PC-3 (cell line): ENCODE data around the gene TRIM56. TPM values are rescaled to one million over a fixed set of nuclear protein-coding genes. Genes with fewer than 3 reads are reported as not detected.
A peak's percentile ranks its signal among the peaks of the same experiment; 100 is the strongest.

Source experiments
- ATAC-seq: fragments of 200-7000 bp; cut with Tn5 transposase; 2 replicates; pipeline ENCODE4 v1.9.1; 2020; ENCODE audit warnings: mild to moderate bottlenecking, moderate library complexity
- BruUV-seq: library from RNA; stranded (reverse); fragments of 400-500 nt; replicated peaks from 2 replicates; lab custom pipeline; 2021; lab: Mats Ljungman, UMichigan
- CTCF ChIA-PET: fragments of 300-600 bp; sonication (Branson Sonifier 250); formaldehyde crosslinking; loops from one replicate; lab custom pipeline; 2022; ENCODE audit warnings: antibody characterized with exemption; lab: Charles Lee
- POLR2A ChIA-PET: fragments of 300-600 bp; sonication (Branson Sonifier 250); formaldehyde crosslinking; loops from one replicate; lab custom pipeline; 2022; ENCODE audit warnings: antibody characterized with exemption; ENCODE audit not compliant: unreplicated experiment; lab: Charles Lee
- DNase-seq: peaks from one replicate; pipeline ENCODE4 v3.0.0-alpha.2; 2015
- H2AFZ ChIP-seq: fragments of 300-600 bp; sonication (generic); 2 replicates; pipeline ENCODE4 v1.6.0; 2016; ENCODE audit warnings: antibody characterized with exemption, low read length
- H3F3A ChIP-seq: fragments of 300-600 bp; sonication (generic); one replicate; pipeline ENCODE4 v1.6.0; 2017; ENCODE audit warnings: antibody characterized with exemption, low read length, control low read depth, mild to moderate bottlenecking; ENCODE audit not compliant: unreplicated experiment
- H3K27ac ChIP-seq: fragments of 300-600 bp; sonication (generic); 2 replicates; pipeline ENCODE4 v1.5.1; 2016; ENCODE audit warnings: mild to moderate bottlenecking, low read length
- H3K27me3 ChIP-seq: fragments of 300-600 bp; sonication (generic); 2 replicates; pipeline ENCODE4 v1.6.1; 2016; ENCODE audit warnings: low read length, mixed read lengths
- H3K36me3 ChIP-seq: fragments of 300-600 bp; sonication (generic); 2 replicates; pipeline ENCODE4 v1.6.1; 2016; ENCODE audit warnings: low read depth, mixed run types, low read length, mixed read lengths
- H3K4me1 ChIP-seq: fragments of 300-600 bp; sonication (generic); 2 replicates; pipeline ENCODE4 v1.5.1; 2016; ENCODE audit warnings: low read length; ENCODE audit not compliant: insufficient read depth
- H3K4me2 ChIP-seq: fragments of 300-600 bp; sonication (generic); 2 replicates; pipeline ENCODE4 v1.6.0; 2016; ENCODE audit warnings: low read length
- H3K4me3 ChIP-seq: fragments of 300-600 bp; sonication (generic); 2 replicates; pipeline ENCODE4 v1.5.1; 2016; ENCODE audit warnings: mild to moderate bottlenecking, low read length, mixed read lengths
- H3K79me2 ChIP-seq: fragments of 300-600 bp; sonication (generic); 2 replicates; pipeline ENCODE4 v1.6.1; 2017; ENCODE audit warnings: low read length, mixed read lengths
- H3K9ac ChIP-seq: fragments of 300-600 bp; sonication (generic); 2 replicates; pipeline ENCODE4 v1.6.0; 2016; ENCODE audit warnings: mild to moderate bottlenecking, low read length
- H3K9me2 ChIP-seq: fragments of 300-600 bp; sonication (generic); replicated peaks from 2 replicates; pipeline ENCODE4 v1.6.1; 2016; ENCODE audit warnings: mixed run types, low read length, mixed read lengths
- H3K9me3 ChIP-seq: fragments of 300-600 bp; sonication (generic); 2 replicates; pipeline ENCODE4 v1.6.1; 2016; ENCODE audit warnings: low read length, mixed read lengths
- H4K20me1 ChIP-seq: fragments of 300-600 bp; sonication (generic); 2 replicates; pipeline ENCODE4 v1.6.1; 2016; ENCODE audit warnings: low read length, mixed read lengths
- EZH2 ChIP-seq: fragments of 300-600 bp; sonication (generic); IDR thresholded peaks from one replicate; pipeline ENCODE4 v1.6.1; 2017; ENCODE audit warnings: antibody characterized with exemption, mild to moderate bottlenecking, low read length; ENCODE audit not compliant: unreplicated experiment
- EZH2phosphoT487 ChIP-seq: fragments of 300-600 bp; sonication (generic); IDR thresholded peaks from 2 replicates; pipeline ENCODE4 v1.6.1; 2018; ENCODE audit warnings: mild to moderate bottlenecking, antibody characterized with exemption, low read length, borderline replicate concordance
- intact Hi-C: fragments of 100-400 bp; cut with micrococcal nuclease; formaldehyde crosslinking; loops from 2 replicates; pipeline ENCODE4 v1.9.0; 2023
- total RNA-seq: library from RNA; depleted of rRNA; stranded (reverse); fragments of >200 nt; gene quantifications from 2 replicates; pipeline ENCODE4 v1.2.3, GENCODE V29; 2014
- TF ChIP-seq, protein P1 (sequence below): fragments of 300-600 bp; sonication (generic); conservative IDR thresholded peaks from 2 replicates; pipeline ENCODE4 v1.5.1; 2017; ENCODE audit warnings: antibody characterized with exemption, low read depth, mild to moderate bottlenecking, low read length

TRIM56 gene
- total RNA-seq, 1 experiment from 2014 or later, result 10.6 TPM

DNA sequence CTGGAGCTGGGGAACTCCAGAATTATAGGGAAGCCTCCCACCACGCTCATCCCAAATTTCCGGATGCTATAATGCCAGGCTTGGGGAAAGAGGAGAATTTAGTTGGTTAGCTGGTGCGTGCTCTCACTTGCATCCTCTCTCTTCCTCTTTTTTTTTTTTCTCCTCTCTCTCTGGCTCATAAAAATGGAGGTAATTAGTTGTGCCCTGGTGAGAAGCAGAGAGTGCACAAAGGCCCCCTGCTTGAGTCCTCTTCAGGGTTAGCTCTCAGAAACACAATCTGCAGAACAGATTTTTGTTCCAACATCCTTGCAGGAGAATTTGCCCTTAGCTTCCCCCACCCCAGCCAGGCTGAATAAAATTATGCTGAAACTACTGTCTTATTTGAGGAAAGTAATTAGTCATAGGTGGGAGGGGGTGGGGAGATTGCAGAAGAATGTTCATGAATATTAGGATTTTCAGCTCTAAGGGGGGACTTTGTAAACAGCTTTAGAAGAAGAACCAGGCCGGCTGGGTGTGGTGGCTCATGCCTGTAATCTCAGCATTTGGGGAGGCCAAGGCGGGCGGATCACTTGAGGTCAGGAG, 49.2 kb downstream of the TRIM56 start:
- no peak overlapping the region for H3K9ac ChIP-seq
- TF ChIP-seq, protein P1, sequence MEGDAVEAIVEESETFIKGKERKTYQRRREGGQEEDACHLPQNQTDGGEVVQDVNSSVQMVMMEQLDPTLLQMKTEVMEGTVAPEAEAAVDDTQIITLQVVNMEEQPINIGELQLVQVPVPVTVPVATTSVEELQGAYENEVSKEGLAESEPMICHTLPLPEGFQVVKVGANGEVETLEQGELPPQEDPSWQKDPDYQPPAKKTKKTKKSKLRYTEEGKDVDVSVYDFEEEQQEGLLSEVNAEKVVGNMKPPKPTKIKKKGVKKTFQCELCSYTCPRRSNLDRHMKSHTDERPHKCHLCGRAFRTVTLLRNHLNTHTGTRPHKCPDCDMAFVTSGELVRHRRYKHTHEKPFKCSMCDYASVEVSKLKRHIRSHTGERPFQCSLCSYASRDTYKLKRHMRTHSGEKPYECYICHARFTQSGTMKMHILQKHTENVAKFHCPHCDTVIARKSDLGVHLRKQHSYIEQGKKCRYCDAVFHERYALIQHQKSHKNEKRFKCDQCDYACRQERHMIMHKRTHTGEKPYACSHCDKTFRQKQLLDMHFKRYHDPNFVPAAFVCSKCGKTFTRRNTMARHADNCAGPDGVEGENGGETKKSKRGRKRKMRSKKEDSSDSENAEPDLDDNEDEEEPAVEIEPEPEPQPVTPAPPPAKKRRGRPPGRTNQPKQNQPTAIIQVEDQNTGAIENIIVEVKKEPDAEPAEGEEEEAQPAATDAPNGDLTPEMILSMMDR, result no peak
- TF ChIP-seq EZH2, result no peak
- TF ChIP-seq EZH2phosphoT487, result no peak
- no TSS peak for BruUV-seq
- no peak for ATAC-seq
- peaks cover 7% of the 10 kb centered on the region for H3F3A ChIP-seq
- no peaks in the 10 kb centered on the region for H4K20me1 ChIP-seq
- CTCF ChIA-PET, result interaction anchor here (0.6 kb wide), 1 partner anchor 10 kb away, joined by 7 read pairs; no protein-coding TSS in a partner anchor
- POLR2A ChIA-PET, result interaction anchor here (0.6 kb wide), 2 partner anchors 13 to 38 kb away, joined by 3 to 6 read pairs; no protein-coding TSS in a partner anchor
- H3K36me3 ChIP-seq, result no peaks in the 10 kb centered on the region
- DNase-seq, result peak; percentile 28
- H3K9me2 ChIP-seq, result no peaks in the 10 kb centered on the region
- intact Hi-C loops, result loop anchor here (10.0 kb wide), 1 partner anchor 240 kb away; the partner anchor contains the start of gene ACHE
- no peaks in the 10 kb centered on the region for H3K27me3 ChIP-seq
- H3K4me2 ChIP-seq, result peak overlapping the region; percentile 33; the same call in 1 of the 2 replicates
- no peaks in the 10 kb centered on the region for H3K9me3 ChIP-seq
- H3K4me1 ChIP-seq, result peaks cover 26% of the 10 kb centered on the region
- no peaks in the 10 kb centered on the region for H3K79me2 ChIP-seq
- H3K27ac ChIP-seq, result no peak overlapping the region
- H3K4me3 ChIP-seq, result no peak overlapping the region
- no peak overlapping the region for H2AFZ ChIP-seq

DNA sequence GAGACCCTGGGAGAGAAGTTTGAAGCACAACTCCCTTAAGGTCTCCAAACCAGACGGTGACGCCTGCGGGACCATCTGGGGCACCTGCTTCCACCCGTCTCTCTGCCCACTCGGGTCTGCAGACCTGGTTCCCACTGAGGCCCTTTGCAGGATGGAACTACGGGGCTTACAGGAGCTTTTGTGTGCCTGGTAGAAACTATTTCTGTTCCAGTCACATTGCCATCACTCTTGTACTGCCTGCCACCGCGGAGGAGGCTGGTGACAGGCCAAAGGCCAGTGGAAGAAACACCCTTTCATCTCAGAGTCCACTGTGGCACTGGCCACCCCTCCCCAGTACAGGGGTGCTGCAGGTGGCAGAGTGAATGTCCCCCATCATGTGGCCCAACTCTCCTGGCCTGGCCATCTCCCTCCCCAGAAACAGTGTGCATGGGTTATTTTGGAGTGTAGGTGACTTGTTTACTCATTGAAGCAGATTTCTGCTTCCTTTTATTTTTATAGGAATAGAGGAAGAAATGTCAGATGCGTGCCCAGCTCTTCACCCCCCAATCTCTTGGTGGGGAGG, 52.5 kb downstream of the TRIM56 start:
- DNase-seq (no peak), ATAC-seq (peak; percentile 25; the same call in 1 of the 2 replicates)
- BruUV-seq, result TSS peak; percentile 76
- CTCF ChIA-PET, result interaction anchor here (1.1 kb wide), 1 partner anchor 53 kb away, joined by 3 read pairs; the partner anchor contains the start of gene TRIM56
- H3K27me3 ChIP-seq, result no peaks in the 10 kb centered on the region
- peak overlapping the region; percentile 41; the same call in 1 of the 2 replicates for H3K4me3 ChIP-seq
- H3K9me2 ChIP-seq, result no peaks in the 10 kb centered on the region
- H3K4me1 ChIP-seq, result peaks cover 44% of the 10 kb centered on the region
- H3K9me3 ChIP-seq, result no peaks in the 10 kb centered on the region
- no peaks in the 10 kb centered on the region for H3K79me2 ChIP-seq
- H4K20me1 ChIP-seq, result no peaks in the 10 kb centered on the region
- peak overlapping the region; percentile 46; the same call in 1 of the 2 replicates for H2AFZ ChIP-seq
- peak overlapping the region; percentile 89 for H3K27ac ChIP-seq
- POLR2A ChIA-PET, result interaction anchor here (0.7 to 1.0 kb wide), 2 partner anchors 37 to 248 kb away, joined by 3 to 19 read pairs; partner anchors contain the start of gene UFSP1
- H3F3A ChIP-seq, result peaks cover 7% of the 10 kb centered on the region
- H3K4me2 ChIP-seq, result peak overlapping the region; percentile 75
- TF ChIP-seq EZH2phosphoT487, result no peak
- TF ChIP-seq, protein P1, result no peak
- no peak for TF ChIP-seq EZH2
- peak overlapping the region; percentile 53 for H3K9ac ChIP-seq
- no peaks in the 10 kb centered on the region for H3K36me3 ChIP-seq
- intact Hi-C loops, result loop anchor here (1.0 to 10.0 kb wide), 5 partner anchors 13 to 243 kb away; partner anchors contain the start of genes ACHE and TRIM56
